ENCODE data around the gene C12orf76. TPM values are rescaled to one million over a fixed set of nuclear protein-coding genes. Genes with fewer than 3 reads are reported as not detected.

The C12orf76 gene
- total RNA-seq, 1 experiment from 2014 or later, result 18.3 TPM

DNA sequence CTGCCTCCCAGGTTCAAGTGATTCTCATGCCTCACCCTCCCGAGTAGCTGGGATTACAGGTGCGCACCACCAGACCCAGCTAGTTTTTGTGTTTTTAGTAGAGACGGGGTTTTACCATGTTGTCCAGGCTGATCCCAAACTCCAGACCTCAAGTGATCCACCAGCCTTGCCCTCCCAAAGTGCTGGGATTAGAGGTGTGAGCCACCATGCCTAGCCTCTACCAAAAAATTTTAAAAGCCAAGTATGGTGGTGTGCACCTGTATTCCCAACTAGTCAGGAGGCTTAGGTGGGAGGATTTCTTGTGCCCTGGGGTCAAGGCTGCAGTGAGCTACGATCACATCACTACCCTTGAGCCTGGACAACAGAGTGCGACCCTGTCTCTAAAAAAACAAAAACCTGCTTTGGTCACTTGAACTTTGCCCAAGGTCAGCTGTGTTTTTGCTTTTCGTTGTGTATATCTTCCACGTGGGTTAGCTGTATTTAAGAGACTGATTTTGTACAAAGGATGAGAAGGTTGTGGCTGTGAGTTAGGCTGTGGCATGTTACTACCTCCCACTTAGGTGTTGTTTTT lies 12.7 kb downstream of the C12orf76 start:
- no peaks in the 10 kb centered on the region for H3K27me3 Mint-ChIP-seq (ENCODE audit: low read depth)
- POLR2A ChIA-PET, result no interaction called here
- peaks cover 17% of the 10 kb centered on the region; the same call in 1 of the 2 replicates for H3K36me3 Mint-ChIP-seq
- no peak for ATAC-seq
- peaks cover 13% of the 10 kb centered on the region for H3K4me1 Mint-ChIP-seq
- no peak overlapping the region for H3K27ac Mint-ChIP-seq
- H3K4me3 Mint-ChIP-seq, result no peak overlapping the region
- no peak for DNase-seq (ENCODE audit: low spot score)
- no peak for TF ChIP-seq ETV6 (CRISPR knock-in tag; IDR thresholded peaks at IDR 0.05)
- TF ChIP-seq FOXK1 (CRISPR knock-in tag; IDR thresholded peaks at IDR 0.05), result no peak
- TF ChIP-seq, protein P1, sequence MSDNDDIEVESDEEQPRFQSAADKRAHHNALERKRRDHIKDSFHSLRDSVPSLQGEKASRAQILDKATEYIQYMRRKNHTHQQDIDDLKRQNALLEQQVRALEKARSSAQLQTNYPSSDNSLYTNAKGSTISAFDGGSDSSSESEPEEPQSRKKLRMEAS (CRISPR knock-in tag; IDR thresholded peaks at IDR 0.05), result no peak
- TF ChIP-seq GABPB1 (CRISPR knock-in tag; IDR thresholded peaks at IDR 0.05), result 0 out of 2 replicates have a peak, but pooled peaks have one; percentile 29
- CTCF ChIA-PET, result interaction anchor here (1.0 kb wide), 1 partner anchor 11 kb away, joined by 3 read pairs; no protein-coding TSS in a partner anchor
- H3K9me3 Mint-ChIP-seq, result no peaks in the 10 kb centered on the region

DNA sequence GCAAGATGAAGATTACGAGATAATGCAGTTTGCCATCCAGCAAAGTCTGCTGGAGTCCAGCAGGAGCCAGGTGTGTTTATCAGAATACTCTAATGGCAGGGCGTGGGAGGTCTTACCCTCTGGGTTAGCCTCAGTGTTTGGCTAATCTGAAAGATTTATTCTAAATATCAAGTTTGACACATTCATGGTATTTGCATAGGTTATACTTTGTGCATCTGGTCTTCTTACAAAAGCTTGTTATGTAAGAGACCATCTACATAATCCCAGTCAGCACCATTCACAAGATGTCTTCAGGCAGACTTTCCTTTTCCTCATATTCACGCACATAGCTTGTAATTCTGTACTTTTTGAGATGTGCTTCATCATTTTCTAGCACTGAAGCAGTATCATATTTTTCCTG lies 14.4 kb downstream of the C12orf76 start:
- H3K9me3 Mint-ChIP-seq, result no peaks in the 10 kb centered on the region
- H3K36me3 Mint-ChIP-seq, result peaks cover 21% of the 10 kb centered on the region
- H3K27ac Mint-ChIP-seq, result no peak overlapping the region; the same call in 1 of the 2 replicates
- H3K27me3 Mint-ChIP-seq (ENCODE audit: low read depth), result no peaks in the 10 kb centered on the region
- ATAC-seq, result no peak
- peaks cover 3% of the 10 kb centered on the region for H3K4me1 Mint-ChIP-seq
- H3K4me3 Mint-ChIP-seq, result no peak overlapping the region
- TF ChIP-seq ELF4 (CRISPR knock-in tag; IDR thresholded peaks at IDR 0.05; ENCODE audit: low read depth) (no peak), GTF2I (CRISPR knock-in tag; conservative IDR thresholded peaks at IDR 0.05) (no peak), JAZF1 (CRISPR knock-in tag; IDR thresholded peaks at IDR 0.05) (no peak)
- TF ChIP-seq, protein P2, sequence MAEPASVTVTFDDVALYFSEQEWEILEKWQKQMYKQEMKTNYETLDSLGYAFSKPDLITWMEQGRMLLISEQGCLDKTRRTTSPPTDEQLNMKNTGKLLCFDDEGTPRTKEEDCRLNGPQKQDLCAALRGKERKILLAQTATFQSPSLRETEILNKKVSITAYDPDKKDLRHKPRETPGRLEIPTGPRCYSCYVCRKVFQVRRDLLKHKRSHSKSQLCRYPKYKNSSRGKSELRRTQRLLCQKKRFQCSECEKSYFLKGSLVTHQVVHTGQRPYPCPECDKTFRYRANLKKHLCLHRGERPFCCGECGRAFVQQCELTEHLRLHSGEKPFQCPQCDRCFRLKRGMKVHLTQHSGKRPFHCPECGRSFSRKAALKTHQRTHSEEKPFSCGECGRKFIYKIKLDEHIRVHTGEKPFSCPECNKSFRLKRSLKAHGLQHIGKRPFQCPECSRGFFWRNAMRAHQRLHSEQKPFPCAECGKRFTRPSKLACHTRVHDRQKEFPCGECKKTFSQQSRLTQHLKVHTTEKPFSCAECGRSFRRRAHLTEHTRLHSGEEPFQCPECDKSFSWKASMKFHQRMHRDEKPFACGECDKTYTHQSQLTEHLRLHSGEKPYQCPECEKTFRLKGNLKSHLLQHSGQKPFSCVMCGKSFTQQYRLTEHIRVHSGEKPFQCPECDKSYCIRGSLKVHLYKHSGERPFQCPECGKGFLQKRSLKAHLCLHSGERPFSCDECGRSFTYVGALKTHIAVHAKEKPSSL (CRISPR knock-in tag; conservative IDR thresholded peaks at IDR 0.05), result no peak
- TF ChIP-seq, protein P3, sequence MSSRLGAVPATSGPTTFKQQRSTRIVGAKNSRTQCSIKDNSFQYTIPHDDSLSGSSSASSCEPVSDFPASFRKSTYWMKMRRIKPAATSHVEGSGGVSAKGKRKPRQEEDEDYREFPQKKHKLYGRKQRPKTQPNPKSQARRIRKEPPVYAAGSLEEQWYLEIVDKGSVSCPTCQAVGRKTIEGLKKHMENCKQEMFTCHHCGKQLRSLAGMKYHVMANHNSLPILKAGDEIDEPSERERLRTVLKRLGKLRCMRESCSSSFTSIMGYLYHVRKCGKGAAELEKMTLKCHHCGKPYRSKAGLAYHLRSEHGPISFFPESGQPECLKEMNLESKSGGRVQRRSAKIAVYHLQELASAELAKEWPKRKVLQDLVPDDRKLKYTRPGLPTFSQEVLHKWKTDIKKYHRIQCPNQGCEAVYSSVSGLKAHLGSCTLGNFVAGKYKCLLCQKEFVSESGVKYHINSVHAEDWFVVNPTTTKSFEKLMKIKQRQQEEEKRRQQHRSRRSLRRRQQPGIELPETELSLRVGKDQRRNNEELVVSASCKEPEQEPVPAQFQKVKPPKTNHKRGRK (CRISPR knock-in tag; IDR thresholded peaks at IDR 0.05; ENCODE audit: borderline replicate concordance), result no peak
- DNase-seq (ENCODE audit: low spot score), result no peak
- CTCF ChIA-PET, result no interaction called here
- POLR2A ChIA-PET, result no interaction called here

DNA sequence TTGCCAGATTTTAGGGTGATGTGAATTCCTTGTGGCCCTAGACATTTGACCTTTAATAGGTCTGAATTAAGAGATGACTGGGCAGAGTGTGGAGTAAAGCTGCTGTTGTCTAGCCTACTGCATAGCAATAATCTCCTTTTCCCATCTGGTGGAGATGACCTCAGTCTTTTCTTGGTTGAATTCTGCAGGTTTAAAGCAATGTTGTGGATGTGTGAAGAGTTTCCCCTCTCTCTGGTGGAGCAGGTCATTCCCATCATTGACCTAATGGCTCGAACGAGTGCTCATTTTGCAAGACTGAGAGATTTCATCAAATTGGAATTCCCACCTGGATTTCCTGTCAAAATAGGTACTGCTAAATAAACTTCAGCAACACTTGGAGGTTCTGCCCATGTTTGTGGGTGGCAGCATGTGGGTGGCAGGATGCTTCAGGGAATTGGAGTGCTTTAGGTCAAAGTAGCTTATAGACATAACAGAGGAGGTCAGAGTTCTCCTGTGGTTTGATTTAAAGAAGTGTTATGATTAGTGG lies 19.0 kb downstream of the C12orf76 start:
- Mint-ChIP-seq H3K9me3 (no peaks in the 10 kb centered on the region), H3K27me3 (ENCODE audit: low read depth) (no peaks in the 10 kb centered on the region), H3K4me3 (no peak overlapping the region), H3K36me3 (peaks cover 12% of the 10 kb centered on the region), H3K27ac (no peak overlapping the region; the same call in 1 of the 2 replicates), H3K4me1 (no peaks in the 10 kb centered on the region)
- DNase-seq (ENCODE audit: low spot score) (no peak), ATAC-seq (no peak)
- ChIA-PET CTCF (no interaction called here), POLR2A (no interaction called here)
- TF ChIP-seq IRF2 (CRISPR knock-in tag; IDR thresholded peaks at IDR 0.05; ENCODE audit: borderline replicate concordance, low read depth), result no peak
- TF ChIP-seq, protein P4, sequence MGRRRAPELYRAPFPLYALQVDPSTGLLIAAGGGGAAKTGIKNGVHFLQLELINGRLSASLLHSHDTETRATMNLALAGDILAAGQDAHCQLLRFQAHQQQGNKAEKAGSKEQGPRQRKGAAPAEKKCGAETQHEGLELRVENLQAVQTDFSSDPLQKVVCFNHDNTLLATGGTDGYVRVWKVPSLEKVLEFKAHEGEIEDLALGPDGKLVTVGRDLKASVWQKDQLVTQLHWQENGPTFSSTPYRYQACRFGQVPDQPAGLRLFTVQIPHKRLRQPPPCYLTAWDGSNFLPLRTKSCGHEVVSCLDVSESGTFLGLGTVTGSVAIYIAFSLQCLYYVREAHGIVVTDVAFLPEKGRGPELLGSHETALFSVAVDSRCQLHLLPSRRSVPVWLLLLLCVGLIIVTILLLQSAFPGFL (CRISPR knock-in tag; IDR thresholded peaks at IDR 0.05; ENCODE audit: borderline replicate concordance), result no peak
- TF ChIP-seq, protein P5, sequence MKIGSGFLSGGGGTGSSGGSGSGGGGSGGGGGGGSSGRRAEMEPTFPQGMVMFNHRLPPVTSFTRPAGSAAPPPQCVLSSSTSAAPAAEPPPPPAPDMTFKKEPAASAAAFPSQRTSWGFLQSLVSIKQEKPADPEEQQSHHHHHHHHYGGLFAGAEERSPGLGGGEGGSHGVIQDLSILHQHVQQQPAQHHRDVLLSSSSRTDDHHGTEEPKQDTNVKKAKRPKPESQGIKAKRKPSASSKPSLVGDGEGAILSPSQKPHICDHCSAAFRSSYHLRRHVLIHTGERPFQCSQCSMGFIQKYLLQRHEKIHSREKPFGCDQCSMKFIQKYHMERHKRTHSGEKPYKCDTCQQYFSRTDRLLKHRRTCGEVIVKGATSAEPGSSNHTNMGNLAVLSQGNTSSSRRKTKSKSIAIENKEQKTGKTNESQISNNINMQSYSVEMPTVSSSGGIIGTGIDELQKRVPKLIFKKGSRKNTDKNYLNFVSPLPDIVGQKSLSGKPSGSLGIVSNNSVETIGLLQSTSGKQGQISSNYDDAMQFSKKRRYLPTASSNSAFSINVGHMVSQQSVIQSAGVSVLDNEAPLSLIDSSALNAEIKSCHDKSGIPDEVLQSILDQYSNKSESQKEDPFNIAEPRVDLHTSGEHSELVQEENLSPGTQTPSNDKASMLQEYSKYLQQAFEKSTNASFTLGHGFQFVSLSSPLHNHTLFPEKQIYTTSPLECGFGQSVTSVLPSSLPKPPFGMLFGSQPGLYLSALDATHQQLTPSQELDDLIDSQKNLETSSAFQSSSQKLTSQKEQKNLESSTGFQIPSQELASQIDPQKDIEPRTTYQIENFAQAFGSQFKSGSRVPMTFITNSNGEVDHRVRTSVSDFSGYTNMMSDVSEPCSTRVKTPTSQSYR (CRISPR knock-in tag; IDR thresholded peaks at IDR 0.05), result no peak
- TF ChIP-seq PRRX2 (CRISPR knock-in tag; IDR thresholded peaks at IDR 0.05), result no peak
- TF ChIP-seq, protein P6, sequence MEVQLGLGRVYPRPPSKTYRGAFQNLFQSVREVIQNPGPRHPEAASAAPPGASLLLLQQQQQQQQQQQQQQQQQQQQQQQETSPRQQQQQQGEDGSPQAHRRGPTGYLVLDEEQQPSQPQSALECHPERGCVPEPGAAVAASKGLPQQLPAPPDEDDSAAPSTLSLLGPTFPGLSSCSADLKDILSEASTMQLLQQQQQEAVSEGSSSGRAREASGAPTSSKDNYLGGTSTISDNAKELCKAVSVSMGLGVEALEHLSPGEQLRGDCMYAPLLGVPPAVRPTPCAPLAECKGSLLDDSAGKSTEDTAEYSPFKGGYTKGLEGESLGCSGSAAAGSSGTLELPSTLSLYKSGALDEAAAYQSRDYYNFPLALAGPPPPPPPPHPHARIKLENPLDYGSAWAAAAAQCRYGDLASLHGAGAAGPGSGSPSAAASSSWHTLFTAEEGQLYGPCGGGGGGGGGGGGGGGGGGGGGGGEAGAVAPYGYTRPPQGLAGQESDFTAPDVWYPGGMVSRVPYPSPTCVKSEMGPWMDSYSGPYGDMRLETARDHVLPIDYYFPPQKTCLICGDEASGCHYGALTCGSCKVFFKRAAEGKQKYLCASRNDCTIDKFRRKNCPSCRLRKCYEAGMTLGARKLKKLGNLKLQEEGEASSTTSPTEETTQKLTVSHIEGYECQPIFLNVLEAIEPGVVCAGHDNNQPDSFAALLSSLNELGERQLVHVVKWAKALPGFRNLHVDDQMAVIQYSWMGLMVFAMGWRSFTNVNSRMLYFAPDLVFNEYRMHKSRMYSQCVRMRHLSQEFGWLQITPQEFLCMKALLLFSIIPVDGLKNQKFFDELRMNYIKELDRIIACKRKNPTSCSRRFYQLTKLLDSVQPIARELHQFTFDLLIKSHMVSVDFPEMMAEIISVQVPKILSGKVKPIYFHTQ (CRISPR knock-in tag; IDR thresholded peaks at IDR 0.05), result no peak
- no peak for TF ChIP-seq GTF2I (CRISPR knock-in tag; conservative IDR thresholded peaks at IDR 0.05)
- TF ChIP-seq SMAD3 (CRISPR knock-in tag; IDR thresholded peaks at IDR 0.05; ENCODE audit: borderline replicate concordance), result no peak
- TF ChIP-seq MYBL2 (CRISPR knock-in tag; IDR thresholded peaks at IDR 0.05), result no peak
- TF ChIP-seq MXD4 (CRISPR knock-in tag; IDR thresholded peaks at IDR 0.05; ENCODE audit: borderline replicate concordance), result no peak
- TF ChIP-seq, protein P1 (CRISPR knock-in tag; IDR thresholded peaks at IDR 0.05), result no peak
- TF ChIP-seq, protein P7, sequence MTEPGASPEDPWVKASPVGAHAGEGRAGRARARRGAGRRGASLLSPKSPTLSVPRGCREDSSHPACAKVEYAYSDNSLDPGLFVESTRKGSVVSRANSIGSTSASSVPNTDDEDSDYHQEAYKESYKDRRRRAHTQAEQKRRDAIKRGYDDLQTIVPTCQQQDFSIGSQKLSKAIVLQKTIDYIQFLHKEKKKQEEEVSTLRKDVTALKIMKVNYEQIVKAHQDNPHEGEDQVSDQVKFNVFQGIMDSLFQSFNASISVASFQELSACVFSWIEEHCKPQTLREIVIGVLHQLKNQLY (CRISPR knock-in tag; IDR thresholded peaks at IDR 0.05), result no peak
- TF ChIP-seq ESRRA (CRISPR knock-in tag; IDR thresholded peaks at IDR 0.05; ENCODE audit: borderline replicate concordance), result no peak

Measured in WTC11 (cell line).